T follicular helper cell (primary cell): ENCODE measurements around the gene SNED1.

Source experiments
- DNase-seq: peaks from one replicate; pipeline ENCODE4 v3.0.0-alpha.2; 2020; ENCODE audit warnings: low read depth
- total RNA-seq, 2 experiments: gene quantifications; one replicate each; lab custom pipeline; 2026; lab: John Stamatoyannopoulos, UW

Gene SNED1
- total RNA-seq: 1.5 to 47.6 reads per million in 2 experiments

DNA sequence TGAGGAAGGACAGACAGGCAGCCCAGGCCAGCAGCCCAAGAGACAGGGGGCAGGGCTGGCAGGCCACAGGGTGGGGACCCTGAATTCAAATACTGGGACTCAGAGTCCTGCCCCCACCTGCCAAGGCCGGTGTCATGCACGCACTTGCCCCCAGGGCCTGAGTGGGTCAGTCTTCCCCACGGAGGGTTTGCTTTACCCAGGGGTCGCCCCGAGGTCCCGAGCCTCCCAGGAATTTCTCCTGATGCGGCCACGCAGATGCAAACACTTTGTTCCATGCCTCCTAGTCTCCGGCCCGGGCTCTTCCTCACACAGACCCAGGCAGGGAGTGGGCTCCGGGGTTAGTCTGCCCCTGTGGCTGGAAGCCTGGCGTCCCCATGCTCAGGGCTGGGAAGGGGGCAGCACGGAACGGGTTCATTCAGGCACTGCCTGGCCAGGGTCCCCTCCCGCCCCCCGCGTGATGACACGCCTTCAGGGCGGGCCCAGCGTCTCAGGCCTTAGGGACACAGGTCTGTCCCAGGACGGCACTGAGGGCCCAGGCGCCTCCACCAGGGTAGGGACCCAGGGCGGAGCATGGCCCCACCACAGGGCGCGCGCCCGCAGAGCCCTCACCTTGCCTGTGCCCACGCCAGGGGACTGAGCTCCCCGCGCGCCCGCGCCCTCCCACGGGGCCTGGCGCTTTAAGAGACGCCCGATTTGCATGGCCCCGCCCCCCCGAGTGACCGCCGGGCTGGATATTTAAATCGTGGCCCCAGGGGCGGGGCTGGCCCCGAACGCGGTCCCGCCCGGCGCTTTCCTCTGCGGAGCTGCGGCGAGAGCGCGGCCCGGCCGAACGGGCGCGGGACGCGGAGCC is at the start of gene SNED1:
TSS of gene SNED1 (plus strand) at position 763 of the 850 bp plus-strand sequence. CDS start 220 bp downstream, outside the sequence.
- no peak for DNase-seq

GRCh38 chr2:240948905-240949790 is 49.3 kb upstream of the SNED1 start:
- DNase-seq: no peak

DNA sequence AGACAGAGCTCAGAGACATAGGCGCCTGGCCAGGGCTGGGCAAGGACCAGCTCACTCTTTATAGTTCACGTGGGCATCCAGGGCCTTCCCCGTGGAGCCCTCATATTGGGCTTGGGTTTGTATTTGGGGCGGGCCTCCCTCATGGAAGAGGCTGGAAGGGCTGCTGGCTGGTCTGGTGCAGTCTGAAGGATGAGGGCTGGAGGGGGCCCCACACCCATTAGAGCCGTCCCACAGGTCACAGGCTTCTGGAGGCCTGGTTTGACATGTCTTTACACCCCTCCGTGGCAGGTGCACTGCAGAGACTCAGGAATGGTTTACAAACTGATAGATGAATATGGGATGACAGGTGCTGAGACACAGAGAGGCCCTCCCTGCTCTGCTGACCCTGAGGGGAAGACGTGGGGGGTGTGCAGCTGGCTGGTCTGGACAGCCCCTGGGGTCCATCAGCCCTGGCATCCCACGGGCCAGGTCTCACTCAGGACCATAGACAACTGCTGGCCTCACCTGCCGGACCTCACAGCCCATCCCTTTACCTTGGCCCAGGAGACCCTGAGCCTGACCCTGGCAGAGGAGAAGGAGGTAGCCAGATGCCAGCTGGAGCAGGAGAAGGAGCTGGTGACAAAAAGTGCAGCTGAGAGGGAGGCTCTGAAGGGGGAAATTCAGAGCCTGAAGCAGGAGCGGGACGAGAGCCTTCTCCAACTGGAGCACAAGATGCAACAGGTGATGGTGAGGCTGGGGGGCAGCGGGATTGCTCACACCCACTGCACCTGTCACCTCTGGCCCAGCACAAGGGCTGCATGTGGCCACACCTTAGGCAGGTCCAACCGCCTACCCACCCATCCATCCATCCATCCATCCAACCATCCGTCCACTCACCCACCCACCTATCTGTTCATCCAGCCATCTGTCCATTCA is 48.4 kb upstream of the SNED1 start:
- DNase-seq: no peak

DNA sequence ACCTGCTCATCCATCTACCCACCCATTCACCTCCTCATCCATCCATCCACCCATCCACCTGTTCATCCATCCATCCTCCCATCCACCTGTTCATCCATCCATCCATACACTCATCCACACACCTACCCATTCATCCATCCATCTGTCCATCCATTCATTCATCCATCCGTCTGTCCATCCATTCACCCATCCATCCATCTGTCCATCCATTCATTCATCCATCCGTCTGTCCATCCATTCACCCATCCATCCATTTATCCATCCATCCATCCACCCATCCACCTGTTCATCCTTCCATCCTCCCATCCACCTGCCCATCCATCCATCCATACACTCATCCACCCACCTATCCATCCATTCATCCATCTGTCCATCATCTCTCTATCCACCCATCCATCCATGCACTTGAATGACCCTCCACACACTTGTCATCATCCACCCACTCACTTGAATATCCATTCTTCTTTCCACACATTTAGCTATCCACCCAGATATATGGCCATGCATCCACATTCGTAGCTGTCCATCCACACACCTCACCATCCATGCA is 47.3 kb upstream of the SNED1 start:
- DNase-seq: no peak

DNA sequence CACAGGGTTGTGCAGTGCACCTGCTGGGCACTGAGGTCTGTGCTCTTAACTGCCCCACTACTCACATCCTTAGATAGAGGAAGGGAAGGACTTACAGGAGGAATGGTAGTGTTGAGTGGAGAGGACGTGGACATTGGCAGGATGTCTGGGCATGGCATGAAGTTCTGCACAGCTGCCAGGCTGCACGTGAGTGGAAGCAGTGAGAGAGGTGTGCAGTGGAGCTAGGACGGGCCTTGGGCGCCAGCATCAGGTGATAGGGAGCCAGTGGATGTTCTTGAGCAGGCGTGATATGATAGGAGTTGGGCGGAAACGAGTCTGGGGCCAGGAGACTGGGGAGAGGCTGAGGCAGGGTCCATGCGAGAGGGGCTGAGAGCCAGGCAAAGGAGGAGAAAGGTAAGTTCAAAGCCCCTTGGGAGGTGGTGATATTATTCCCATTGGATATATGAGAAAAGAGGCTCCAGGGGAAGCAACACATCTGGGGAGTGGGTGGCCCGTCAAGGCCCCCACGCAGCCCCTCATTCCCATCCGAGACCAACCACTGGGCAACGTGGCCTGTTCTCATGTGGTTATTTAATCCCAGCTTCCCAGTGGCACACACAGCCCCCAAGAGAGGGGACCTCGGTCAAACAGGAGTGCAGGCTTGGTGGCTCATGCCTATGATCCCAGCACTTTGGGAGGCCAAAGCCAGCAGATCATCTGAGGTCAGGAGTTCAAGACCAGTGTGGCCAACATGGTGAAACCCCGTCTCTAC is 45.7 kb upstream of the SNED1 start:
- DNase-seq: no peak

- no peak for DNase-seq
Observed at GRCh38 chr2:240953426-240954410, 44.7 kb upstream of the SNED1 start.

- no peak for DNase-seq
Observed at GRCh38 chr2:240954436-240955305, 43.7 kb upstream of the SNED1 start.

DNA sequence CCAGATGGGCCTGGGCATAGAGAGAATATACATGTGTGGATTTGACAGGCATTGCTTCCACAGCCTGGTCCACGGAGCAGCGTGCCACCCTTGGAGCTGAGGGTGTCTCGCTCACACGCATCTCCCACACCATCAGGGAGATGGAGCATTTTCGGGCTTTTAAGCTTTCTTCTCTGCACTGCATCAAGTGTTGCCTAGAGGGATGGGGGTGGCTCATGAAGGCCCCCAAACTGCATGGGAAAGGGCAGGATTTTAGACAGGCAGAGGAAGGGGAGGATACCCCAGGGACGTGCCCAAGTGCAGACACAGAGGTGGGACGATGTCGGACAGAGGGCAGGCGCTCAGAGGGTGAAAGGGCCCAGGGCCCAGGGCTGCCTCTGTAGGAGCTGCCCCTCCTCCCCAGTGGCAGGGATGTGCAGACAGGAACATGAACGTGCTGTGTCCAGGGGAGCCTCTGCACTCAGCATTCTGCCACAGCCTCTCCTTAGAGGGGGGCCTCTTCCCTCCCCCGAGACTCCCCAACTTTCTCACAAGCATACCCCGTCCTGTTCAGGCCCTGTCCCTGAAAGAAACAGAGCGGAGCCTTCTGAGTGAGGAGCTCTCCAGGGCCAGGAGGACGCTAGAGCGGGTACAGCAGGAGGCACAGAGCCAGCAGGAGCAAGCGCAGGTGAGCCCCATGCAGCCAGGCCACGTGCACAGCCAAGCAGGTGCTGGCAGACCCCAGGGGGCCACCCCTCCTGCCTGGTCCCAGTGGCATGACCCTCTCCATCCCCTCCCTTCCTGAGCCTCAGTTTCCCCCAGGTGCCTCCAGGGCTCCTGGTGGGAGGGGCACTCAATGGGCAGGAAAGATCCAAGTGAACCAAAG is 42.9 kb upstream of the SNED1 start:
- DNase-seq: no peak

GRCh38 chr2:240956171-240956934 is 42.1 kb upstream of the SNED1 start:
- DNase-seq: no peak

DNA sequence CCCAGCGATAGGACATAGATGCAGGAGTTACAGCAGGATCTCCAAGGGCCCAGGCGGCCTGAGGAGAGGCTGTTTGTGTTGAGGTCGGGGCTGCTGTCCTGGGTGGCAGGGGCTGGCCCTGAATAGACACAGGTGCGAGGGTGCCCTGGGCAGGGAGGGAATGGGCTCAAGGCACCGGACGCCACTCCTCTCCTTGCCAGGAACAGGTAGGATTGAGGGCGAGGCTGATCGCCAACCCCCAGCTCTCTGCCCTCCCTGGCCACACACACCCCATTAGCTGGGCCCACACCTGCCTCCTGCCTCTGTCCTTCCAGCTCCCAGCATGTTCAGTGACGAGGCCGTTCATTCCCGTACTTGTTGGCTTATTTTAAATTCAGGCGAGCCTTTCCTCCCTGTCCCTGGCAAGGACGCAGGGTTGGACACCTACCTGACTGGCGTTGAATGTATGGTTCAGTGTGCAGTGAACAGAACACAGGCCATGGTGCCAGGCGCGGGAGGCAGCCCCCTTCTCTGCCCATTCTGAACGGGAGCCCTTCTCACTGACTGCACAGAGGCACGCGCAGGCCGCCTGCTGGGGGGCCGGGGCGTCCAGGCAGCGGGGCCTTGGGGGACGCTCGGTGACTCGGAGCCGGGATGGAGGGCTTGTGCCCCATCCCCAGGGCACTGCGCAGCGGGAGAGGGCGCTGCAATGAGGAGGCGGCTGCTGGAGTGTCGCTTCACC is 41.3 kb upstream of the SNED1 start:
- DNase-seq: no peak

DNA sequence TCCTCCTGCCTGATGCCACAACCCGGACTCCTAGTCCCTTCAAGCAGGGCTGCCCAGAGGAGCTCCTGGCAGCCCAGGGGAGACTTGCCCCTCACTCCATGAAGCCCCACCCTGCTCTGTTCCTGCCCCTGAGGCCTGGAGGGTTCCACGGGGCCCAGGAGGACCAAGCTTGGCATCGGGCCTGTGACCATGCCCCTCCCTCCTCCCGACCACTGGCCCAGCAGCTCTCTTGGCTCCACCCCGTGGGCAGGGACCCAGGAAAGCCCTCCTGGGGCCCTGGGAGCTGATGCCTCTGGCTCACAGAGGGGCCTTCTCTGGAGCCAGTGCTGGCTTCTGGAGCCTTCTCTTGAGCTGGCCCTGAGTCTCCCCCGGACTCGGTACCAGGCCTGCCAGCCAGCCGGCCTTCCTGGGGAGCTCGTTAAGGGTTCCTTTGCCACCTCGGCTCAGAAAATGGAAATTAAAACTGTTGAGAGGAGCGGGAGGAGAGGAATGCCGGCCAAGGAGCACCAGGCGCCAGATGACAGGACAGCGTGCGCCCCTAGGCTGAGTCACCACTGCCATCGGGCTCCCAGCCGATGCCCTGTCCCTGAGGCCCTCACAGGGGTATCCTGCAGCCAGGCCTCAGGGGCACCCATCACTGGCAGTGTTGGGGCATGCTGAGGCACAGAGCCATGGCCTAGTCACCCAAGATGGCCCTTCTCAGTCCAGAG is 40.6 kb upstream of the SNED1 start:
- DNase-seq: no peak

- no peak for DNase-seq
Observed at GRCh38 chr2:240958366-240959213, 39.8 kb upstream of the SNED1 start.

DNA sequence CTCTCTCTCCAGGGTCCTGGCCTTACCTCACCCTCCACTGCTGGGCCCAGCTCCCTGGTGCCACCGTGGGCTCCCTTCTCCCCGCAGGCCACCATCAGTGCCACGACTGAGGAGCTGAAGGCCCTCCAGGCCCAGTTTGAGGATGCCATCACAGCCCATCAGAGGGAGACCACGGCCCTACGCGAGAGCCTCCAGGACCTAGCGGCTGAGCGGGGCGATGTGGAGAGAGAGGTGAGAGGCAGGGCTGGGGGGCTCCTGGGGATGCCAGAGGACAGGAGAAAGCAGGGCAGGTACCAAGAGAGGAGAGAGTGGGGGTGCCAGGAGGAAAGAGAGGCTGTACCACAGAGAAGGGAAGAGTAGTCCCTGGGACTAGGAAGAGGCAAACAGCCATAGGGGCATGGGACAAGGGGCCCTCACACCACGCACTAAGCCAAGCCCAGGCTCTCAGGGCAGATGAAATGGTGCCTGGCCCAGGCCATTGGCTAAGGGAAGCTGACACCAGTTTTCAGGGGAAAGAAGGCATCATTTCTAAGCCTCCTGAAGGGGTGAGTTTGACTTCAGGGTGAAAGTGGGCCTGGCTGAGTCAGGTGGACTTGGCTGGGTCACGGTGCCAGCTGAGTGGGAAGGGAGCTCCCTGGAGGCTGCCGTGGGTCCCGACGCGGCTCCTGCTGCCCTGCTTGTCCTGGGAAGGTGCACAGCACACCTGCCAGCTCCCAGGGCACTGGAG is 39.0 kb upstream of the SNED1 start:
- DNase-seq: no peak

GRCh38 chr2:240959941-240960308 is 38.5 kb upstream of the SNED1 start:
- no peak for DNase-seq
